Stomach (tissue), 9 donors: ENCODE measurements around the gene STK35. TPM values are rescaled to one million over a fixed set of nuclear protein-coding genes. Genes with fewer than 3 reads are reported as not detected.

Experiments
- DNase-seq, 2 donors: peaks; one replicate each; pipeline versions ENCODE4 v3.0.0 to v3.0.0-alpha.2; 2013 to 2019
- H3K27ac ChIP-seq, 5 donors: fragments of 200-600 bp in 4 of 5; sonication (generic) in 4 of 5; one replicate each; pipeline ENCODE4 v1.5.1; 2013 to 2019; ENCODE audit warnings: mild to moderate bottlenecking in 1 of 5, moderate library complexity in 1 of 5
- H3K27me3 ChIP-seq, 3 donors: fragments of 200-600 bp; sonication (generic); one replicate each; pipeline ENCODE4 v1.5.1; 2017 to 2019; ENCODE audit warnings: mixed run types in 1 of 3
- H3K36me3 ChIP-seq, 4 donors: fragments of 200-600 bp; sonication (generic); 1 replicate in 3 of 4; 2 replicates in 1 of 4; pipeline ENCODE4 v1.5.1; 2016 to 2019
- H3K4me1 ChIP-seq, 4 donors: fragments of 200-600 bp; sonication (generic); one replicate each; pipeline ENCODE4 v1.5.1; 2016 to 2019
- H3K4me3 ChIP-seq, 4 donors: fragments of 200-600 bp; sonication (generic) in 3 of 4; one replicate each; pipeline ENCODE4 v1.5.1; 2016 to 2019; ENCODE audit warnings: mild to moderate bottlenecking in 1 of 4
- H3K9me3 ChIP-seq, 4 donors: fragments of 200-600 bp; sonication (generic); one replicate each; pipeline ENCODE4 v1.5.1; 2016 to 2019
- EP300 ChIP-seq: sonication (generic); formaldehyde crosslinking; IDR thresholded peaks from one replicate; pipeline ENCODE4 v1.6.1; 2017; ENCODE audit warnings: antibody characterized with exemption
- POLR2A ChIP-seq, 4 donors: fragments of 450-650 bp; IDR thresholded peaks; one replicate each; pipeline ENCODE4 v1.6.1; 2016; ENCODE audit warnings: antibody characterized with exemption in 4 of 4, control low read depth in 2 of 4, mild to moderate bottlenecking in 1 of 4, moderate library complexity in 1 of 4
- POLR2AphosphoS5 ChIP-seq, 3 donors: sonication (generic); formaldehyde crosslinking; IDR thresholded peaks; one replicate each; pipeline ENCODE4 v1.6.1; 2016; ENCODE audit warnings: antibody characterized with exemption in 3 of 3
- WGBS, 5 donors: extraction: QIAGEN DNeasy Blood & Tissue Kit in 3 of 5; methylation state at CpG; one replicate each; pipeline versions ENCODE4 v1.1.5 to v1.1.7; 2013 to 2018; 5-methylcytosine and 5-hydroxymethylcytosine counted together
- intact Hi-C: fragments of 100-400 bp; cut with DNase I; formaldehyde crosslinking; loops from one replicate; pipeline ENCODE4 v1.15.1; 2023; ENCODE audit warnings: low total_unique reads
- polyA plus RNA-seq, 3 donors: library from polyadenylated mRNA; stranded (reverse); fragments of 200-250 nt; gene quantifications; one replicate each; pipeline ENCODE4 v1.2.3, GENCODE V29; 2013
- total RNA-seq, 5 donors: library from RNA; depleted of rRNA; stranded (reverse); fragments of >200 nt; gene quantifications; one replicate each; pipeline versions ENCODE4 v1.1.0 to v1.2.3, GENCODE V29; 2014 to 2016
- TF ChIP-seq, protein P1 (sequence below), 7 experiments: fragments of 450-650 bp in 4 of 7; fragments of 200-600 bp in 3 of 7; sonication (generic) in 3 of 7; IDR thresholded peaks; one replicate each; pipeline ENCODE4 v1.5.1; 2016 to 2019; ENCODE audit warnings: antibody characterized with exemption in 7 of 7, control low read depth in 2 of 7, mild to moderate bottlenecking in 1 of 7
- donor health status: healthy with polysubstance abuse.
- donor health status: Bipolar disorder and iron deficiency.
- donor health status: healthy.

Gene STK35
- total and polyA plus RNA-seq, 8 donors = 4.2 to 26.1 (median 9.1) TPM

DNA sequence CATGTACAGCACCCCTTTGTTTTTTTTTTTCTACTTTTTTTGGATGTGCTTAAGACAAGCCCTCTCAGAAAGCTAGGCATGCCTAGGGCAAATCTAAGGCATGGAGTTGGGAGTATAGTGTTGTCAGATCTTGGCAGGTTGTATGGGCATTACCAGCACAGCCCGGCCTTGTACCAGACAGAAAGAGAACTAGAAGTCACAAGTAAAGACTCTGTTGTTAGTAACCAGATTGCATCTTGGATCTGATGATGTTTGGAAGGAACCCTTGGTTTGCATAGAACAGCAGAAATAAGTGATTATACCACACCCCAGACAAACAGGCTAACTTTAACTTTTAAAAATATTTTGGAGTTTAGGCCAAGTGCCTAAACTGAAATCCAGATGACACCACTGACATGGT is 25.6 kb downstream of the STK35 start:
- H3K27ac ChIP-seq = no peak overlapping the region
- TF ChIP-seq, protein P1, sequence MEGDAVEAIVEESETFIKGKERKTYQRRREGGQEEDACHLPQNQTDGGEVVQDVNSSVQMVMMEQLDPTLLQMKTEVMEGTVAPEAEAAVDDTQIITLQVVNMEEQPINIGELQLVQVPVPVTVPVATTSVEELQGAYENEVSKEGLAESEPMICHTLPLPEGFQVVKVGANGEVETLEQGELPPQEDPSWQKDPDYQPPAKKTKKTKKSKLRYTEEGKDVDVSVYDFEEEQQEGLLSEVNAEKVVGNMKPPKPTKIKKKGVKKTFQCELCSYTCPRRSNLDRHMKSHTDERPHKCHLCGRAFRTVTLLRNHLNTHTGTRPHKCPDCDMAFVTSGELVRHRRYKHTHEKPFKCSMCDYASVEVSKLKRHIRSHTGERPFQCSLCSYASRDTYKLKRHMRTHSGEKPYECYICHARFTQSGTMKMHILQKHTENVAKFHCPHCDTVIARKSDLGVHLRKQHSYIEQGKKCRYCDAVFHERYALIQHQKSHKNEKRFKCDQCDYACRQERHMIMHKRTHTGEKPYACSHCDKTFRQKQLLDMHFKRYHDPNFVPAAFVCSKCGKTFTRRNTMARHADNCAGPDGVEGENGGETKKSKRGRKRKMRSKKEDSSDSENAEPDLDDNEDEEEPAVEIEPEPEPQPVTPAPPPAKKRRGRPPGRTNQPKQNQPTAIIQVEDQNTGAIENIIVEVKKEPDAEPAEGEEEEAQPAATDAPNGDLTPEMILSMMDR (IDR thresholded peaks at IDR 0.05) = no peak
- TF ChIP-seq EP300 = no peak
- TF ChIP-seq POLR2AphosphoS5 (IDR thresholded peaks at IDR 0.05) = no peak
- TF ChIP-seq POLR2A (IDR thresholded peaks at IDR 0.05) = no peak
- intact Hi-C loops = no loop called here
- H3K27me3 ChIP-seq = no peaks in the 10 kb centered on the region
- no peaks in the 10 kb centered on the region for H3K9me3 ChIP-seq
- peaks cover 0 to 16% (median 6%) of the 10 kb centered on the region in 4 donors for H3K36me3 ChIP-seq
- DNase-seq = peak in 1 of 2 donors; percentile 11
- 42 to 87% (median 81%) methylated on average over 1 of the region's 1 CpG for WGBS, 5 donors
- H3K4me1 ChIP-seq = peaks cover 9 to 80% (median 40%) of the 10 kb centered on the region in 4 donors
- H3K4me3 ChIP-seq = no peak overlapping the region

DNA sequence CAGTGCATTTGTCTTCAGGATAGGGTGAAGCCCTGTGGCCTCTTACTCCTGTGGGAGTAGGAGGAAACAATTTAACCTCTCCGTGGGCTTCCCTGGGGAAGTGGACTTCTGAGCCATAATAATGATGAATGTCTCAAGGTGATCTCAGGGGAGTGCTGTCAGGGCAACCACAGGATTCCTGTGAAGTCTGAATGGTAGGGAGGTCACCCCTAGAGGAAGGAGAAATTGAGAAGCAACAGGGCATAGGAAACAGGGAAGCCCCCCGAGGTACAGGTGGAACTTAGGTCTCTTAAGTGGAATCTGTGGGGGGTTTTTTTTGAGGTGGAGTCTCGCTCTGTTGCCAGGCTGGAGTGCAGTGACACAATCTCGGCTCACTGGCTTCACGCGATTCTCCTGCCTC is 26.9 kb downstream of the STK35 start:
- Histone ChIP-seq H3K9me3 (no peaks in the 10 kb centered on the region), H3K36me3 (peaks cover 0 to 16% (median 6%) of the 10 kb centered on the region in 4 donors), H3K27me3 (no peaks in the 10 kb centered on the region), H3K27ac (no peak overlapping the region), H3K4me1 (peaks cover 19 to 80% (median 44%) of the 10 kb centered on the region in 4 donors), H3K4me3 (no peak overlapping the region)
- TF ChIP-seq POLR2AphosphoS5 (IDR thresholded peaks at IDR 0.05) (no peak), POLR2A (IDR thresholded peaks at IDR 0.05) (no peak), EP300 (no peak)
- TF ChIP-seq, protein P1 (IDR thresholded peaks at IDR 0.05) = no peak
- DNase-seq = no peak
- intact Hi-C loops = no loop called here
- WGBS, 5 donors = 88 to 93% (median 91%) methylated on average over 6 of the region's 6 CpGs

DNA sequence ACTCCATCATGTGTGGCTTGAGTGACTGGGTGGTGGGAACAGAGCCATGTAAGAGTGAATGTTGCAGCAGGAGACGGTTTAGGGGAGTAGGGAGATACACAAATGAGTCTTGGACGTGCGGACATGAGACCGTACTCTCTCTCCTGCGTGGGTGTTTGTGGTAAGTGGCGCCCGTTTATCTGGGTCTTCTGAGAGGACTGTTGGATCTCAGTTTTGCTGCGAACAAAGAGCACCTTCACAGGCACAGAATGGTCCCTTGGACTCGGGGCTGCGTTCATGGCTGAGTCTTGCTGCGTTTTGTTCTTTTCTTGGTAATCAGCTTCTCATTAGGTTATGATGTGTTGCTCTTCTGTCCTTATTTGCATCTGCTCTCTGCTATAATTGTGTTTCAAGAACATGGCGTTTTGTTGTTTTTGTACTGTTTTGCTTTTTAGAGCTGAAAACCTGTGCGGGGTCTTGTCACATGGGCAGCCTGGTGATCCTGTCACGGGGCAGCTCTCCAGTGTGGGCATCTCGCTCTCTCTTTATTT is 28.5 kb downstream of the STK35 start:
- Histone ChIP-seq H3K27me3 (no peaks in the 10 kb centered on the region), H3K9me3 (no peaks in the 10 kb centered on the region), H3K36me3 (peaks cover 0 to 13% (median 6%) of the 10 kb centered on the region in 4 donors), H3K4me3 (no peak overlapping the region), H3K4me1 (peaks cover 30 to 76% (median 53%) of the 10 kb centered on the region in 4 donors), H3K27ac (no peak overlapping the region)
- WGBS, 5 donors = 85 to 92% (median 87%) methylated on average over 15 of the region's 15 CpGs
- DNase-seq = no peak
- intact Hi-C loops = no loop called here
- TF ChIP-seq, protein P1 (IDR thresholded peaks at IDR 0.05) = no peak
- TF ChIP-seq POLR2AphosphoS5 (IDR thresholded peaks at IDR 0.05) (no peak), POLR2A (IDR thresholded peaks at IDR 0.05) (no peak), EP300 (no peak)

DNA sequence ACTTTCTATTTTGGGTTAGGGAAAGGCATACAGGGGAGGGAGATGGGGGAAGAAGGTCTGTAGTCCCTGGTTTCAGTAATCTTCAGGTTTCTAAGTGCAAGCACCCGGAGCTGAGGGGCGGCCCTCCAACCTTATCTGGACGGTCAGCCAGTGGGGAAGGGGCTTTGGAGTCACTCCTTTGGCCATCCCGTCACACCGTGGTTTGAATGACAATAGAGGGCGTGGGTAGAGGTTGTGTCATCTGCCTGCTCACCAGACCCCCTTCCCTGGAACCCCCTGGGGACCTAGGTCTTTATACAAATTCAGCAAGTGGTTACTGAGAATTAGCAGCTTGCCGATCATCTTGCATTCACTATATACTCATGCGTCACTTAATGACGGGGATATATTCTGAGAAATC is 29.1 kb downstream of the STK35 start:
- Histone ChIP-seq H3K4me1 (peaks cover 32 to 76% (median 54%) of the 10 kb centered on the region in 4 donors), H3K9me3 (no peaks in the 10 kb centered on the region), H3K36me3 (peaks cover 0 to 8% (median 4%) of the 10 kb centered on the region in 4 donors), H3K4me3 (no peak overlapping the region), H3K27me3 (no peaks in the 10 kb centered on the region), H3K27ac (no peak overlapping the region)
- no peak for TF ChIP-seq POLR2AphosphoS5 (IDR thresholded peaks at IDR 0.05)
- TF ChIP-seq, protein P1 (IDR thresholded peaks at IDR 0.05) = no peak
- no peak for TF ChIP-seq POLR2A (IDR thresholded peaks at IDR 0.05)
- no peak for TF ChIP-seq EP300
- DNase-seq = no peak
- intact Hi-C loops = no loop called here
- 86 to 92% (median 87%) methylated on average over 9 of the region's 9 CpGs for WGBS, 5 donors
